ENCODE results near the gene COL25A1.

DNA sequence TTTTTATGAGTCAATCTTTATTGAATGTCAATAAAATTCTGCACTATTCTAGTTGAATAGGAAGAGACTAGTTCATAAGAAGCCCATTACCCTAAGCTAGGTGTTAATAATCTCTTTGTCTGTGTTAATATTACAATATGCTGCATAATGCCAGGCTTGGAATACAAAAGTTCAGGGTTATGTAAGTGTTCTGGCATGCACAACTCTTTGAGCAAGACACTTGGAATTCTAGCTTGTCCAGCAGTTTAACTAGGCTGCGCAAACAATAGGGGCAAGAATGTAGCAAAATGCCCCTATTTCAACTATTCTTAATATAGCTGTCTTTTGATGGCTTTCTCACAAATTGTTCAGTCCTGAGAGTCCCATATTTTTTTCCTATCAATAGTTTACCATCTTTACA lies 508.3 kb downstream of the COL25A1 start:
- TF ChIP-seq, protein P1, sequence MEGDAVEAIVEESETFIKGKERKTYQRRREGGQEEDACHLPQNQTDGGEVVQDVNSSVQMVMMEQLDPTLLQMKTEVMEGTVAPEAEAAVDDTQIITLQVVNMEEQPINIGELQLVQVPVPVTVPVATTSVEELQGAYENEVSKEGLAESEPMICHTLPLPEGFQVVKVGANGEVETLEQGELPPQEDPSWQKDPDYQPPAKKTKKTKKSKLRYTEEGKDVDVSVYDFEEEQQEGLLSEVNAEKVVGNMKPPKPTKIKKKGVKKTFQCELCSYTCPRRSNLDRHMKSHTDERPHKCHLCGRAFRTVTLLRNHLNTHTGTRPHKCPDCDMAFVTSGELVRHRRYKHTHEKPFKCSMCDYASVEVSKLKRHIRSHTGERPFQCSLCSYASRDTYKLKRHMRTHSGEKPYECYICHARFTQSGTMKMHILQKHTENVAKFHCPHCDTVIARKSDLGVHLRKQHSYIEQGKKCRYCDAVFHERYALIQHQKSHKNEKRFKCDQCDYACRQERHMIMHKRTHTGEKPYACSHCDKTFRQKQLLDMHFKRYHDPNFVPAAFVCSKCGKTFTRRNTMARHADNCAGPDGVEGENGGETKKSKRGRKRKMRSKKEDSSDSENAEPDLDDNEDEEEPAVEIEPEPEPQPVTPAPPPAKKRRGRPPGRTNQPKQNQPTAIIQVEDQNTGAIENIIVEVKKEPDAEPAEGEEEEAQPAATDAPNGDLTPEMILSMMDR (conservative IDR thresholded peaks at IDR 0.05), result no peak
- TF ChIP-seq ZFX (IDR thresholded peaks at IDR 0.05), result no peak
